HG03175 (cell line): ENCODE results near the gene MYO5C.

Source experiments
- ATAC-seq: cut with Tn5 transposase; IDR thresholded peaks from one replicate; pipeline ENCODE4 v1.9.1; 2021; ENCODE audit warnings: mild to moderate bottlenecking, moderate library complexity; ENCODE audit not compliant: unreplicated experiment

The MYO5C gene

DNA sequence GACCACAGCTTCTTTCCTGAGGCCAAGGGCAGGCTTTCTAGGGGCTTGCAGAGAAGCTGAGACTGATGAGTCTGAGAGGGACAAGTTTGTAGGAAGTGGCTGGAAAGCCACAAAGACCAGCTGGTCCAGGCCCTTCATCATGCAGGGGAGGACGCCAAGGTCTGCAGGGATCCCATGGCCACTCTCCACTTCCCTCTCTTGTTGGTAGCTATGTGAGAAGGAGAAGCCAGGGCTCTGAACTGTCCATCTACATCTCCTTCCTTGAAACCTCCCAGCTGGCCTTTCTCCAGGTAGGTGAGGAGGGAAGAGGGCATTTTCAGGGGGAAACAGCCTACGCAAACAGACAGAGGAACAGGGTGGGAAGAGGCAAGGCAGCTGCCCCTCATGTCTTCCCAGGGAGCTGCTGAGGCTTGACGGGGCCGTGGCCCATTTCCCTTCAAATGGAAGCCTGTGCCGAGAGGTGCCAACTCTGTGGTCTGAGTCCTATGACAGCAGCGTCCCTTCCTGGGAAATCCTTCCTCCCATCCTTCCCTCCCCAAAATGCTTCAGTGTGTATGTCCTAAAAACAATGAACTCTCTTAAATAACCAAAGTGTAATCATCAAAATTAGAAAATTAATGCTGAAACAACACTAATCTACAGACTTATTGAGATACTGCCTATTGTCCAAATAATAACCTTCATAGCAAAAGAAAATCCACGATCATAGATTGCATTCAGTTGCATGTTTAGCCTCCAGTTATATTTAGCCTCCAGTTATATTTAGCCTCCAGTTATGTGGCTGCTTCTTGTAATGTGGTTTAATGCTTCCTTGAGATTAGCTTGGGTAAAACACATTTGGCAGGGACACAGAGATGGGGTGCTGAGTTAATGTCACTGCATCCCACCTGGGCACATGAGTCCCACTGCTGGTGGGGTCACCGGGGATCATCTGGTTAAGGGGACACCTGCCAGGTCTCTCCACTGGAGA lies 140.4 kb downstream of the MYO5C start:
- no peak for ATAC-seq

DNA sequence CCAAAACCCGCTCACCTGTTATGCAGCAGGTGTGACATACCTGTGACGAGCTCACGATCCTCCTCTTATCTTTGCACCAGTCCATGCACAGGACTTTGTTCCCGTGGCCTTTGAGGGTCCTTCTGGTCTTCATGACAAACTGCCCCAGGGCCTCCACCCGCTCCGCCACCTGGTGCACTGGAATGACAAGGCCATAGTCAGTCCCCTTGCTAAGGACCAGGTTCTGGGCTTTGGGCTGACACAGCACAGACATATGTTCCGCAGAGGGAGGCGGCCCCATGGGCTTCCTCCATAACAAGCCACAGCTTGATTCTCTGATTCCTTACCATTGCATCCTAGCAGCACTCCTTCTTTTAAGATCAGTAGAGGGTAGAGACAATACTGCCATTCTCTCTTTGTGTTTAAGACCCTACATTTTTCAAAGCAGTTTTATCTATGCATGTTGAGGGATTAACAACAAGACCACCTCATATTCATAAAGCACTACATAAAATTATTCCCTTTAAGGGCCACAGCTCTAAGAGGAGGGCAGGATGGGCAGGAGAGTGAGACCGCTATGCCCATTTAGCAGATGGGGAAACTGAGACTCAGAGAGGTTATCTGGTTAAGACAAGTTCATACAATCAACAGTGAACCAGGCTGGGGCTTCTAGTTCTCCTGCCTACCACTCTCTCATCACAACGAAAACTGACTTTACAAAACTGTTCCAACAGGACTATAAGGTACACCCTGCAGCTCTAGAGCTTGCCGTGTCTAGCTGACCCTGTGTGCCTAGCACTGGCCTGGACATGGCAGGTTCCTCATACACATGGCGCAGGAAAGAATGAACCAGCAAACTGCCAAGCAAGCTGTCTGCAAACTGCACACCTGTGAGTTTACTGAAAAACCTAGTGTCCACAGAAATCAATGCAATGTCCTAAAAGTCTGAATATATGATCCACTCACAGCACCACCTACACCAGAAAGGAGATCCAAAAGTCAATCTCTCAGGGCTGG lies 141.4 kb downstream of the MYO5C start:
- no peak for ATAC-seq

DNA sequence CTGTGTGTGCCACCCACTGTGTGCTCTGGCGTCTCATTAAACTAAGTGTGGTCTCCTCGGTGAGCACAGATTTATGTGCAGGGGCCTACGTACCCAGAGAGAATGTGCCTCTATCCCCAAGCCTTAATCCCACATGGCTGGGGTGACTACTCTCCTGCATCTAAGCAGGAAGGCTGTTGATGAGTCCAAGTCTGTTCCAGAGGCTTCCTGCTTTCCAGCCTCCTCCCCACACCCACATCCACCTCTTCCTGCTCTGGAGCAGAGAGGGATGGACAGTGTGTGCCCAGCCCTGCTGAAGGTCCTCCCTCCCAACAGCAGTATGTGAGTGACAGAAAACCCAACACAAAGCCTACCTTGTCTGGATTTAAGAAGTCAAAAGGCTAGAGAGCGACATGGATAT lies 144.3 kb downstream of the MYO5C start:
- ATAC-seq: no peak

DNA sequence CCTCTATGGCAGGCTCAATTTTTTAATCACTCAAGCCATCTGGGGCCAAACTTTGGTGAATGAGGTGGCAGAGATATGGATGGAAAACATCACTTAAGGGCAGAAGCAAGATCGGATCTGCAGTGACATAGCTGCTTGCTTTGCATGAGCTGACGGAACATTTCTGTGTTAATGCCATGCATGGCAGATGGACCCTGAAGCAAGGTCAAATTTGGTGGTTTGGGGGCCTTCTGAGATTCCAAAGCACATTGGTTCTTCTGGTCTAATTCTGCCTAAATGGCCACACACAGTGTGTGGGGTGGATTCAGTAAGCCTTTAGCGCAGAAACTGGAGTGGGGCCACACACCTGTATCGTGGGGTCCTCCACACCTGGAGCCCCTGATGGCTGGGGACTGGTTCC lies 144.7 kb downstream of the MYO5C start:
- ATAC-seq: no peak

DNA sequence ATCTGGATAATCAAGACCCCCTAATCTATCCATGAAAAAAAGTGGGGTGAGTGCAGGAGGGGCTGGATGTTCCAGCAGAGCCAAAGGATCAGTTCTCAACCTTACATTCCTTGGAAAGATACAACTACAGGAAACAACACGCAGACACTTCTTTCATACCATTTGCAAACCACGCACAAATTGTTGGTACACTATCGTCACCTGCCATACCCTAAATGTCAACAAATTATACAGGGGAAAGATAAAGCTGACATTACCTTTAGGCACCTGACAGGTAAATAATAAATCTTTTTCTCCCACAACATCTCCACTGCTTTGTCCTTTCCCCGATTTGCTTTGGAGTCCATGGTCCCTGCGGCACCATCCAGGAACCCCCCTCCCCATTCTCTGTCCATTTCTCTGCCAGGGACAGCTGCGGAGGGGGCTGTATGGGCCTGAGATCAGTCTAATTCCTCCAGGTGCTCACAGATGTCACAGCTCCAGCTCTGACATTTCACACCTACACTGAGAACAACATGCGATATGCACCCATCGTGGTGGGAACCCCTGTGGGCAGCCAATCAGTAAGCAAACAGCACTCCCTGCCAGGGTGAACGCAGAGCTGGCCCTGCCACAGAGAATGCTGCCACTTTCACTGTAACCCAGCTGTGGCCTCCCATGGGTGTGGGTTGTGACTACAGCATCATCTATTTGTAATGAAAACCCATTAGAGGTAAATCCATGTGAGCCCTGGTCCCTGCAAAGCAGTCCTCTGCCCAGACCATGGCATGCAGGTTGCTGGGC lies 145.4 kb downstream of the MYO5C start:
- no peak for ATAC-seq

DNA sequence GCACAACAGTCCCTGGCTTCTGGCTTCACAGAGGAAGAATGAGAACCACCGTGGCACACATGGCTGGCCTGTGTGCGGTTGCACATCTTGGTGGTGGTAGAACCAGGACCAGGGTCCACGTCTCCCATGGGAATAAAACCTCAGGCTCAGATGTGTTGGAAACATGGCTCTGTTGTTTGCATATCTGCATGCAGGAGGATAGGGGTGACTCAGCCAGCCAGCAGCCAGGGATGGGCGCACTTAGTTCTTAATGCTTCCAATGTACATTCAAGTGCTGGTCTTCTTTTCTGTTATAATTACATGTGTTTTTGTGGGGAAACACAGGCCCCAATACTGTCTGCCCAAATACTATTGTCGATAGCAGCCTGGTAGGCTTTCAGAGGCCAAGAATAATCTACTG lies 147.2 kb downstream of the MYO5C start:
- no peak for ATAC-seq

DNA sequence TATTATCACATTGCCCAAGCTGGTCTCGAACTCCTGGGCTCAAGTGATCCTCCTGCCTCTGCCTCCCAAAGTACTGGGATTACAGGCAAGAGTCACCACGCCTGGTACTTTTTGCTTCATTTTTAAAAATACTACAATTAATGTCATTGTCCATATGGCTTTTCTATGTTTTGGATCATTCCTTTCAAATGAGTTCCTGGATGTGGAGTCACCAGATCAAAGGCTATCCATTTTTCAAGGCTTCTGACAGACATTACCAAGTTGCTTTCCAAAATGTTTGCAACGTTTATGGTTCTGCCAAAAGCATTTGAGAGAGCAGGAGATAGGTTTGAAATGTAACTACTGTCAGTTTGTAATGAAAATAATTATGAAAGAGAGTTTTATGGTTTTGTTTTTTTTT lies 148.8 kb downstream of the MYO5C start:
- no peak for ATAC-seq

DNA sequence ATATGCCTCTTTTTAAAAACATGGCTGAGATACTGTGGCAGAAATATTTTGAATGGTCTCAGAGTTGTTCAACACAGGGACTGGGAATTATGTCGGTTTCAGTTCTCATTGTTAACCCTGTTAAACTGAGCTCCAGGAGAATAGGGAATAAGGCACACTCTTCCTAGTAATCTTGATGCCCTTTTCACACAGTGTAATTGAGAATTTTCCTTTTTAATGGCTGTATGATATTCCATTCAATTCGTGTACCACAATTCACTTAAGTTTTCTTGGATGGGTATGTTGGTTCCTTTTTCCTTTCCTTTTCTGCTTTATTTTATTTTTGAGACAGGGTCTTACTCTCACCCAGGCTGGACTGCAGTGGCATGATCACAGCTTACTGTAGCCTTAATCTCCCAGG lies 149.3 kb downstream of the MYO5C start:
- no peak for ATAC-seq

DNA sequence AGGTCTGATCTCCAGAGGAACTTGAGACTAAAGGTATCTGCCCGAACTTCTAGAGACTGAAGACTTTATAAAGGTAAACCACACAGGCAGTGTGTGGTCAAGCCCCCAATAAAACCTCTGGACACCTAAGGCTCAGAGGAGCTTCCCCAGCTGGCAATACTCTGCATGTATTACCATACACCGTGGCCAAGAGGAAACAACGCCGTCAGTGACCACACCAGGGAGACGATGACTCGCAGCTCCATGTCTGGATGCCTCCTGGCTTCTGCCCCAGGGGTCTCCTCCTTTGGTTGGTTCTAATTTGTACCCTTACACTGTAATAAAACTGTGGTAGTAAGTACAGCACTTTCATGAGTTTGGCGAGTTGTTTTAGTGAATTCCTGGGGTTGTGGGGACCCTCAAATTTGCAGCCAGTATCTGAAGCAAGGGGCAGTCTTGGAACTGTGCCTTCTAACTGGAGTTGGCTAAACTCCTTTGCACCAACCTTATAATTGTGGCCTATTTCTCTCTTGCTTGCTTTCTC lies 150.9 kb downstream of the MYO5C start:
- no peak for ATAC-seq

DNA sequence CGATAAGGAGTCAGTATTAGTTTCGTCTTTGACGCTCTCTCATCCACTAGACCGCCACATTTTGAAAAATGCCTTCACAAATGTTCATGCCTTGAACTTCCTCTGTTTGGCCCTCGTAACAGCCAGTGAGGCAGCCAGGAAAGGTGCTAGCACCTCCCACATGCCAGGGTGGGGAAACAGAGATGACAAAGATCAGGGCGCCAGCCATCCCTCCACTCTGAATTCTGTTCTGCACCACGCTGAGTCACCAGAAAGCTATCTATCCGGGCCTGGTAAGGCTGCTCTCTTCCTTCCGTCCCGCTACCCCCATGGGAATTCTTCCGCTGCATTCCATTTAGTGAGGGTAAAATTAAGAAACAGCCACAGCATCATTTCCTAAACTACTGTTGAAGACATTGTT lies 151.7 kb downstream of the MYO5C start:
- no peak for ATAC-seq
